Measurements from ENCODE around the gene C1QL1. TPM values are rescaled to one million over a fixed set of nuclear protein-coding genes. Genes with fewer than 3 reads are reported as not detected.

The C1QL1 gene
- total and polyA plus RNA-seq, 2 of the 13 experiments (the other 11 are each of a cell fraction or from before 2014, with no cell fraction given) = 0.11 TPM

DNA sequence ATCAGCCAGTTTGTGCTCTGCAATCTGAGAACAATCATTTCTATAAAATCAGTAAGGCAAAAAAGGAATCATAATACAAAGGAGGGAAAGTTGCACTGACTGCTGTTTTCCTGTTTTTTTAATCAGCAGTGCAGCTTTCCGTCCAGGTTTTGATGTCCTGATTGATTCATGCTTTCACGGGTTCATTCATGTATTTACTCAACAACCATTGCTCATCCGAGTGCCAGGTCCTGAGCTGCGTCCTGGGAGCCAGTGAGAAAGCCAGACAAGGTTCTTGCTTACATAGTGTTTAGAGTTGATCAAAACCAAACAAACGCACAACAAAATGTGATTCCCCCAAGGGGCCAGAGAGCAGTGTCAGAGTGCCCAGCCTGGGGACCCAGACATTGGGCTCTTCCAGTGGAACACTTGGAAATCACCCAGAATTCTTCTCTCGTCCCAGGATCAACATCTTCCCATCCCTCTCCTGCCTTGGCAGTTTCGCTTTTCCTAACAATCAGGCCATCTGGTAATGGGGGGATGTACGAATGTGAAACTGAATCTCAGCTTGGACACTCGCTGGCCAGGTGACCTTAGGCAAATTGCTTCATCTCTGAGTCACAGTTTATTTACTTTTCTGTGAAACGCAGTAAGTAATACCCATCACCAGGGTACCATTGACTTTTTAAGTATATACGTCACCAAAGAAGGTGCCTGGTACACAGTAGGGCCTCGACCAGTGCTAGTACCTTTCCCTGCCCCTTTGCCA, 13.3 kb upstream of the C1QL1 start (continued):
- TF ChIP-seq IRX3 (CRISPR knock-in tag; IDR thresholded peaks at IDR 0.05; ENCODE audit: borderline replicate concordance, low read depth) = no peak
- TF ChIP-seq ZNF703 (CRISPR knock-in tag; IDR thresholded peaks at IDR 0.05; ENCODE audit: borderline replicate concordance) = no peak
- TF ChIP-seq, protein P1, sequence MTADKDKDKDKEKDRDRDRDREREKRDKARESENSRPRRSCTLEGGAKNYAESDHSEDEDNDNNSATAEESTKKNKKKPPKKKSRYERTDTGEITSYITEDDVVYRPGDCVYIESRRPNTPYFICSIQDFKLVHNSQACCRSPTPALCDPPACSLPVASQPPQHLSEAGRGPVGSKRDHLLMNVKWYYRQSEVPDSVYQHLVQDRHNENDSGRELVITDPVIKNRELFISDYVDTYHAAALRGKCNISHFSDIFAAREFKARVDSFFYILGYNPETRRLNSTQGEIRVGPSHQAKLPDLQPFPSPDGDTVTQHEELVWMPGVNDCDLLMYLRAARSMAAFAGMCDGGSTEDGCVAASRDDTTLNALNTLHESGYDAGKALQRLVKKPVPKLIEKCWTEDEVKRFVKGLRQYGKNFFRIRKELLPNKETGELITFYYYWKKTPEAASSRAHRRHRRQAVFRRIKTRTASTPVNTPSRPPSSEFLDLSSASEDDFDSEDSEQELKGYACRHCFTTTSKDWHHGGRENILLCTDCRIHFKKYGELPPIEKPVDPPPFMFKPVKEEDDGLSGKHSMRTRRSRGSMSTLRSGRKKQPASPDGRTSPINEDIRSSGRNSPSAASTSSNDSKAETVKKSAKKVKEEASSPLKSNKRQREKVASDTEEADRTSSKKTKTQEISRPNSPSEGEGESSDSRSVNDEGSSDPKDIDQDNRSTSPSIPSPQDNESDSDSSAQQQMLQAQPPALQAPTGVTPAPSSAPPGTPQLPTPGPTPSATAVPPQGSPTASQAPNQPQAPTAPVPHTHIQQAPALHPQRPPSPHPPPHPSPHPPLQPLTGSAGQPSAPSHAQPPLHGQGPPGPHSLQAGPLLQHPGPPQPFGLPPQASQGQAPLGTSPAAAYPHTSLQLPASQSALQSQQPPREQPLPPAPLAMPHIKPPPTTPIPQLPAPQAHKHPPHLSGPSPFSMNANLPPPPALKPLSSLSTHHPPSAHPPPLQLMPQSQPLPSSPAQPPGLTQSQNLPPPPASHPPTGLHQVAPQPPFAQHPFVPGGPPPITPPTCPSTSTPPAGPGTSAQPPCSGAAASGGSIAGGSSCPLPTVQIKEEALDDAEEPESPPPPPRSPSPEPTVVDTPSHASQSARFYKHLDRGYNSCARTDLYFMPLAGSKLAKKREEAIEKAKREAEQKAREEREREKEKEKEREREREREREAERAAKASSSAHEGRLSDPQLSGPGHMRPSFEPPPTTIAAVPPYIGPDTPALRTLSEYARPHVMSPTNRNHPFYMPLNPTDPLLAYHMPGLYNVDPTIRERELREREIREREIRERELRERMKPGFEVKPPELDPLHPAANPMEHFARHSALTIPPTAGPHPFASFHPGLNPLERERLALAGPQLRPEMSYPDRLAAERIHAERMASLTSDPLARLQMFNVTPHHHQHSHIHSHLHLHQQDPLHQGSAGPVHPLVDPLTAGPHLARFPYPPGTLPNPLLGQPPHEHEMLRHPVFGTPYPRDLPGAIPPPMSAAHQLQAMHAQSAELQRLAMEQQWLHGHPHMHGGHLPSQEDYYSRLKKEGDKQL (CRISPR knock-in tag; IDR thresholded peaks at IDR 0.05; ENCODE audit: low read depth) = no peak
- no peak for TF ChIP-seq ZC3H4 (CRISPR knock-in tag; IDR thresholded peaks at IDR 0.05; ENCODE audit: borderline replicate concordance)
- no peak for TF ChIP-seq ZFYVE20 (CRISPR knock-in tag; IDR thresholded peaks at IDR 0.05; ENCODE audit: borderline replicate concordance, low read depth)
- no peak for TF ChIP-seq ZNF33B (CRISPR knock-in tag; IDR thresholded peaks at IDR 0.05)
- TF ChIP-seq, protein P2, sequence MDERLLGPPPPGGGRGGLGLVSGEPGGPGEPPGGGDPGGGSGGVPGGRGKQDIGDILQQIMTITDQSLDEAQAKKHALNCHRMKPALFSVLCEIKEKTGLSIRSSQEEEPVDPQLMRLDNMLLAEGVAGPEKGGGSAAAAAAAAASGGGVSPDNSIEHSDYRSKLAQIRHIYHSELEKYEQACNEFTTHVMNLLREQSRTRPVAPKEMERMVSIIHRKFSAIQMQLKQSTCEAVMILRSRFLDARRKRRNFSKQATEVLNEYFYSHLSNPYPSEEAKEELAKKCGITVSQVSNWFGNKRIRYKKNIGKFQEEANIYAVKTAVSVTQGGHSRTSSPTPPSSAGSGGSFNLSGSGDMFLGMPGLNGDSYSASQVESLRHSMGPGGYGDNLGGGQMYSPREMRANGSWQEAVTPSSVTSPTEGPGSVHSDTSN (CRISPR knock-in tag; IDR thresholded peaks at IDR 0.05) = no peak
- TF ChIP-seq CBX2 (IDR thresholded peaks at IDR 0.05; ENCODE audit: low read depth, low read length) = no peak
- no peak for TF ChIP-seq CBX2 (CRISPR knock-in tag; IDR thresholded peaks at IDR 0.05; ENCODE audit: low read depth)
- no peak for TF ChIP-seq REL (CRISPR knock-in tag; conservative IDR thresholded peaks at IDR 0.05)
- TF ChIP-seq TBP (CRISPR knock-in tag; IDR thresholded peaks at IDR 0.05) = no peak
- no peak for TF ChIP-seq KAT2B (IDR thresholded peaks at IDR 0.05; ENCODE audit: borderline replicate concordance, low read depth, low read length)
- no peak for TF ChIP-seq DRAP1 (CRISPR knock-in tag; IDR thresholded peaks at IDR 0.05)
- TF ChIP-seq ZNF513 (CRISPR knock-in tag; conservative IDR thresholded peaks at IDR 0.05) = no peak
- no peak for TF ChIP-seq ZNF616 (CRISPR knock-in tag; IDR thresholded peaks at IDR 0.05; ENCODE audit: low read depth)
- TF ChIP-seq ARID4A (CRISPR knock-in tag; IDR thresholded peaks at IDR 0.05; ENCODE audit: borderline replicate concordance) = no peak; the same call in 1 of the 2 replicates

Data from HepG2 (cell line).